IPS-18c (cell line): ENCODE measurements around the gene MT1F.
A peak's percentile ranks its signal among the peaks of the same experiment; 100 is the strongest.
"Not testable (repeated sequence)": the region's sequence is repeated elsewhere in the genome, so short reads cannot be mapped to it uniquely, and the experiment has no call there.

ENCODE experiments used
- H3K4me3 ChIP-seq: 2 replicates; pipeline ENCODE4 v1.7.0; 2013; ENCODE audit warnings: low read depth, mild to moderate bottlenecking, low read length, moderate library complexity; ENCODE audit not compliant: insufficient read depth
- H3K9me3 ChIP-seq: one replicate; pipeline ENCODE4 v1.6.1; 2013; ENCODE audit warnings: mild to moderate bottlenecking, low read length, moderate library complexity; ENCODE audit not compliant: control insufficient read depth, insufficient read depth

The MT1F gene

GRCh38 chr16:56662357-56663354, 4.9 kb downstream of the MT1F start:
- peak overlapping the region; percentile 49; the same call in 1 of the 2 replicates for H3K4me3 ChIP-seq
- H3K9me3 ChIP-seq: peaks cover 4% of the 10 kb centered on the region

- Histone ChIP-seq H3K4me3 (no peak overlapping the region), H3K9me3 (no peaks in the 10 kb centered on the region)
These were observed 6.7 kb downstream of the MT1F start for GRCh38 chr16:56664506-56664905.

- H3K4me3 ChIP-seq, H3K9me3 ChIP-seq: not testable (repeated sequence)
These were observed 7.8 kb downstream of the MT1F start for GRCh38 chr16:56665286-56666261.

- H3K4me3 ChIP-seq: peak within 1 kb of the TSS; percentile 36
- H3K9me3 ChIP-seq: no peaks in the 10 kb centered on the region
These were observed 10.1 kb downstream of the MT1F start, which contains the start of gene MT1G for GRCh38 chr16:56667581-56668571. Gene MT1G, minus strand, starts transcription at chr16:56668065. Its CDS starts 72 bp downstream, at chr16:56667993.

- H3K4me3 ChIP-seq: peak within 1 kb of the TSS; percentile 21
- H3K9me3 ChIP-seq: no peaks in the 10 kb centered on the region
These were observed 11.5 kb downstream of the MT1F start, which contains the start of gene MT1H for GRCh38 chr16:56669005-56669839. Gene MT1H, plus strand, starts transcription at chr16:56669814. Its CDS starts 71 bp downstream, at chr16:56669885.

GRCh38 chr16:56669840-56670619, 12.3 kb downstream of the MT1F start:
- Histone ChIP-seq H3K9me3 (no peaks in the 10 kb centered on the region), H3K4me3 (peak overlapping the region; percentile 21)

GRCh38 chr16:56670620-56670934, 12.8 kb downstream of the MT1F start:
- Histone ChIP-seq H3K4me3 (no peak overlapping the region; the same call in 1 of the 2 replicates), H3K9me3 (no peaks in the 10 kb centered on the region)

- H3K9me3 ChIP-seq: not testable (repeated sequence)
These were observed 13.9 kb downstream of the MT1F start for GRCh38 chr16:56671691-56672090.

GRCh38 chr16:56672171-56672570, 14.4 kb downstream of the MT1F start:
- H3K9me3 ChIP-seq, H3K4me3 ChIP-seq: not testable (repeated sequence)

More at GRCh38 chr16:56671691-56672090, 13.9 kb downstream of the MT1F start:
- not testable (repeated sequence) for H3K4me3 ChIP-seq

- Histone ChIP-seq H3K4me3 (no peak overlapping the region), H3K9me3 (no peaks in the 10 kb centered on the region)
These were observed 15.2 kb downstream of the MT1F start for GRCh38 chr16:56672761-56673536.

- Histone ChIP-seq H3K4me3 (no peak overlapping the region), H3K9me3 (no peaks in the 10 kb centered on the region)
These were observed 16.2 kb downstream of the MT1F start for GRCh38 chr16:56673921-56674320.

- not testable (repeated sequence) for H3K4me3 ChIP-seq, H3K9me3 ChIP-seq
These were observed 16.8 kb downstream of the MT1F start for GRCh38 chr16:56674570-56674969.

GRCh38 chr16:56675685-56676210, 18.0 kb downstream of the MT1F start:
- Histone ChIP-seq H3K4me3 (peak overlapping the region; percentile 50), H3K9me3 (no peaks in the 10 kb centered on the region)

GRCh38 chr16:56677474-56677873, 19.7 kb downstream of the MT1F start:
- Histone ChIP-seq H3K4me3 (no peak overlapping the region), H3K9me3 (no peaks in the 10 kb centered on the region)
